A549 (cell line): ENCODE measurements around the gene GAPDHS. TPM values are rescaled to one million over a fixed set of nuclear protein-coding genes. Genes with fewer than 3 reads are reported as not detected.

Source experiments
- ATAC-seq, 2 experiments: fragments of 200-7000 bp in 1 of 2; fragments of >200 bp in 1 of 2; cut with Nextera tagmentation in 1 of 2; cut with Tn5 transposase in 1 of 2; 3 replicates each; pipeline versions ENCODE4 v1.8.0 to v1.9.1; 2018 to 2020; ENCODE audit warnings: mild to moderate bottlenecking in 1 of 2, moderate library complexity in 1 of 2
- CTCF ChIA-PET: fragments of 300-600 bp; sonication (Branson Sonifier 250); formaldehyde crosslinking; extraction: SDS; loops from one replicate; lab custom pipeline; 2021; ENCODE audit warnings: antibody characterized with exemption, inconsistent platforms; lab: Yijun Ruan, JAX
- POLR2A ChIA-PET: fragments of 350-600 bp; formaldehyde crosslinking; extraction: SDS; loops from one replicate; lab custom pipeline; 2021; ENCODE audit warnings: antibody characterized with exemption, inconsistent platforms; lab: Yijun Ruan, JAX
- DNase-seq, 2 experiments: peaks; one replicate each; pipeline versions ENCODE4 v3.0.0 to v3.0.0-alpha.2; 2011 to 2016; ENCODE audit warnings: low read depth in 1 of 2, low spot score in 1 of 2
- FAIRE-seq: peaks from 2 replicates; lab custom pipeline; 2011; peaks lifted over from hg19 to GRCh38; lab: Jason Lieb, UNC
- H3K27ac ChIP-seq, 2 experiments: fragments of >200 bp; sonication (Bioruptor Twin); formaldehyde crosslinking; 3 replicates each; pipeline ENCODE4 v1.5.1; 2016 to 2017
- H3K4me1 ChIP-seq: fragments of >200 bp; sonication (Bioruptor Twin); formaldehyde crosslinking; 3 replicates; pipeline ENCODE4 v1.6.1; 2016
- H3K4me2 ChIP-seq: fragments of >200 bp; sonication (Bioruptor Twin); formaldehyde crosslinking; 3 replicates; pipeline ENCODE4 v1.6.1; 2016
- H3K4me3 ChIP-seq: fragments of >200 bp; sonication (Bioruptor Twin); formaldehyde crosslinking; 3 replicates; pipeline ENCODE4 v1.5.1; 2016
- H3K9me3 ChIP-seq: fragments of >200 bp; sonication (Bioruptor Twin); formaldehyde crosslinking; 3 replicates; pipeline ENCODE4 v1.6.1; 2016
- CBX8 ChIP-seq: fragments of 200-600 bp; sonication (generic); IDR thresholded peaks from 2 replicates; pipeline ENCODE4 v1.6.1; 2016
- CHD4 ChIP-seq: fragments of 200-600 bp; sonication (generic); IDR thresholded peaks from 2 replicates; pipeline ENCODE4 v1.6.1; 2016; ENCODE audit warnings: antibody characterized with exemption, mild to moderate bottlenecking, borderline replicate concordance
- EHF ChIP-seq: fragments of 250-450 bp; sonication (Bioruptor Pico); IDR thresholded peaks from 2 replicates; pipeline ENCODE4 v1.5.0; 2020; ENCODE audit warnings: mild to moderate bottlenecking
- HDAC2 ChIP-seq: fragments of 200-600 bp; sonication (generic); IDR thresholded peaks from 2 replicates; pipeline ENCODE4 v1.6.1; 2016
- HOXA7 ChIP-seq: fragments of 250-450 bp; sonication (Bioruptor Pico); IDR thresholded peaks from 2 replicates; pipeline ENCODE4 v1.5.0; 2020; ENCODE audit warnings: mild to moderate bottlenecking, moderate library complexity
- JUNB ChIP-seq: fragments of >200 bp; sonication (Bioruptor Twin); formaldehyde crosslinking; IDR thresholded peaks from 2 replicates; pipeline ENCODE4 v1.6.1; 2016
- NR3C1 ChIP-seq: fragments of >200 bp; sonication (Bioruptor Twin); formaldehyde crosslinking; IDR thresholded peaks from 3 replicates; pipeline ENCODE4 v1.6.1; 2017
- PBX3 ChIP-seq: IDR thresholded peaks from 2 replicates; pipeline ENCODE4 v1.6.1; 2012
- POLR2A ChIP-seq: IDR thresholded peaks from 2 replicates; pipeline ENCODE4 v1.6.1; 2012; ENCODE audit warnings: mild to moderate bottlenecking, low read length
- TP53 ChIP-seq: fragments of 250-450 bp; sonication (Bioruptor Pico); IDR thresholded peaks from 2 replicates; pipeline ENCODE4 v1.5.0; 2021; ENCODE audit warnings: mild to moderate bottlenecking, moderate library complexity
- USF2 ChIP-seq: fragments of 450-650 bp; IDR thresholded peaks from 2 replicates; pipeline ENCODE4 v1.6.1; 2014; ENCODE audit warnings: antibody characterized with exemption
- ZSCAN20 ChIP-seq: fragments of 250-450 bp; sonication (Bioruptor Pico); IDR thresholded peaks from 2 replicates; pipeline ENCODE4 v1.8.0; 2022; ENCODE audit warnings: mild to moderate bottlenecking, moderate library complexity
- whole genome bisulfite sequencing: methylation state at CpG from one replicate; pipeline ENCODE4 v1.1.6; 2017; ENCODE audit errors: missing lambda C conversion rate; 5-methylcytosine and 5-hydroxymethylcytosine counted together
- polyA plus RNA-seq, 4 experiments: library from polyadenylated mRNA; depleted of rRNA in 3 of 4; stranded (reverse); fragments of >200 nt; fragmentation: RNase III in 1 of 4; extraction: RNeasy Plus Mini Kit Qiagen cat#74134 plus additional on column Dnase treatment in 1 of 4; gene quantifications; 2 replicates in 3 of 4; 3 replicates in 1 of 4; pipeline ENCODE4 v1.2.3, GENCODE V29; 2011 to 2017

GAPDHS gene
- polyA plus RNA-seq, 2 of the 4 experiments (the other 2 are of a cell fraction) = not detected

- CTCF ChIA-PET = interaction anchor here (1.0 to 2.4 kb wide), 4 partner anchors 14 to 389 kb away, joined by 3 to 12 read pairs (median 7); no protein-coding TSS in a partner anchor
Measured at GRCh38 chr19:35542209-35542608, 9.0 kb downstream of the GAPDHS start.

GRCh38 chr19:35543280-35544109 is 10.2 kb downstream of the GAPDHS start:
- CTCF ChIA-PET = interaction anchor here (1.3 to 2.6 kb wide), 5 partner anchors 9 to 33 kb away, joined by 3 to 24 read pairs (median 7); partner anchors contain the start of gene DMKN
- DNase-seq (no peak), ATAC-seq (no peak), FAIRE-seq (no peak)
- Histone ChIP-seq H3K4me1 (peaks cover 14% of the 10 kb centered on the region), H3K4me2 (peak overlapping the region; percentile 85), H3K27ac (peak overlapping the region in 1 of 2 experiments; percentile 93; a peak in 3 of 6 replicates), H3K9me3 (no peaks in the 10 kb centered on the region), H3K4me3 (no peak overlapping the region)
- POLR2A ChIA-PET = interaction anchor here (0.9 kb wide), 1 partner anchor 14 kb away, joined by 3 read pairs; no protein-coding TSS in a partner anchor
- TF ChIP-seq NR3C1 = no peak
- peak; percentile 19; the same call in 1 of the 2 replicates for TF ChIP-seq POLR2A
- TF ChIP-seq HDAC2 = no peak
- TF ChIP-seq USF2 = no peak
- 95% methylated on average over 15 of the region's 15 CpGs for whole genome bisulfite sequencing

More at GRCh38 chr19:35542209-35542608, 9.0 kb downstream of the GAPDHS start:
- Histone ChIP-seq H3K9me3 (no peaks in the 10 kb centered on the region), H3K27ac (no peak overlapping the region), H3K4me1 (peaks cover 14% of the 10 kb centered on the region), H3K4me2 (no peak overlapping the region), H3K4me3 (no peak overlapping the region)
- DNase-seq (no peak), ATAC-seq (no peak), FAIRE-seq (no peak)
- 95% methylated on average over 11 of the region's 11 CpGs for WGBS
- TF ChIP-seq POLR2A = peak; percentile 19; the same call in 1 of the 2 replicates
- no peak for TF ChIP-seq PBX3
- no peak for TF ChIP-seq USF2
- TF ChIP-seq JUNB = no peak
- TF ChIP-seq CHD4 = no peak
- POLR2A ChIA-PET = no interaction called here

GRCh38 chr19:35544110-35544802 is 11.0 kb downstream of the GAPDHS start:
- TF ChIP-seq CHD4 (no peak), HOXA7 (CRISPR knock-in tag) (0 out of 2 replicates have a peak, but pooled peaks have one; percentile 24), TP53 (CRISPR knock-in tag) (0 out of 2 replicates have a peak, but pooled peaks have one; percentile 72), EHF (CRISPR knock-in tag) (no peak), ZSCAN20 (CRISPR knock-in tag) (no peak), CBX8 (no peak)
- TF ChIP-seq, all 56 proteins: peak for 2
- POLR2A ChIA-PET = interaction anchor here (0.6 to 0.9 kb wide), 2 partner anchors 14 to 104 kb away, joined by 3 read pairs; partner anchors contain the start of gene COX6B1
- peak overlapping the region; percentile 86 for H3K4me3 ChIP-seq
- H3K4me2 ChIP-seq = peak overlapping the region; percentile 85
- FAIRE-seq (no peak), ATAC-seq (no peak), DNase-seq (no peak)
- peaks cover 14% of the 10 kb centered on the region for H3K4me1 ChIP-seq
- no peaks in the 10 kb centered on the region for H3K9me3 ChIP-seq
- 76% methylated on average over 3 of the region's 3 CpGs for WGBS
- peak overlapping the region; percentile 88 to 93 for H3K27ac ChIP-seq
- CTCF ChIA-PET = interaction anchor here (0.8 to 2.6 kb wide), 5 partner anchors 10 to 36 kb away, joined by 3 to 24 read pairs (median 6); no protein-coding TSS in a partner anchor
